Frontal cortex (tissue), 4 donors: Measurements from ENCODE around the gene ZNF697. TPM values are rescaled to one million over a fixed set of nuclear protein-coding genes. Genes with fewer than 3 reads are reported as not detected.
"Not testable (repeated sequence)": the region's sequence is repeated elsewhere in the genome, so short reads cannot be mapped to it uniquely, and the experiment has no call there.

Experiments
- DNase-seq, 2 donors: peaks; one replicate each; pipeline ENCODE4 v3.0.0; 2012; ENCODE audit warnings: low spot score in 2 of 2
- FAIRE-seq: peaks from 2 replicates; lab custom pipeline; 2012; peaks lifted over from hg19 to GRCh38; lab: Jason Lieb, UNC
- total RNA-seq: library from RNA; depleted of rRNA; stranded (reverse); fragments of >200 nt; gene quantifications from one replicate; pipeline ENCODE4 v1.2.3, GENCODE V29; 2014
- donor health status: control.
- donor health status: control.
- donor health status: control.

Gene ZNF697
- total RNA-seq, 1 donor from 2014 or later, result 31.4 TPM

- no peak for DNase-seq
These were observed 14.5 kb downstream of the ZNF697 start for GRCh38 chr1:119633575-119633974.

GRCh38 chr1:119632841-119633240, 15.2 kb downstream of the ZNF697 start:
- FAIRE-seq, result no peak
- DNase-seq, result no peak

More at GRCh38 chr1:119633575-119633974, 14.5 kb downstream of the ZNF697 start:
- no peak for FAIRE-seq

GRCh38 chr1:119632103-119632490, 16.0 kb downstream of the ZNF697 start:
- FAIRE-seq, result no peak
- DNase-seq, result no peak

- FAIRE-seq (no peak), DNase-seq (peak; percentile 73 to 80)
These were observed 16.5 kb downstream of the ZNF697 start for GRCh38 chr1:119631433-119632102.

- FAIRE-seq (no peak), DNase-seq (no peak)
These were observed 17.0 kb downstream of the ZNF697 start for GRCh38 chr1:119631086-119631432.

GRCh38 chr1:119626841-119627240, 21.2 kb downstream of the ZNF697 start:
- FAIRE-seq (no peak), DNase-seq (peak in 1 of 2 donors; percentile 37)

GRCh38 chr1:119626011-119626545, 22.0 kb downstream of the ZNF697 start:
- DNase-seq, result no peak
- no peak for FAIRE-seq

- no peak for FAIRE-seq
These were observed 24.4 kb downstream of the ZNF697 start for GRCh38 chr1:119623678-119624077.

GRCh38 chr1:119623193-119623515, 24.9 kb downstream of the ZNF697 start:
- DNase-seq (no peak), FAIRE-seq (no peak)

More at GRCh38 chr1:119623678-119624077, 24.4 kb downstream of the ZNF697 start:
- no peak for DNase-seq

- FAIRE-seq (no peak), DNase-seq (no peak)
These were observed 25.5 kb downstream of the ZNF697 start for GRCh38 chr1:119622311-119623192.

GRCh38 chr1:119621705-119622104, 26.4 kb downstream of the ZNF697 start:
- FAIRE-seq (no peak), DNase-seq (no peak)

GRCh38 chr1:119617751-119618691, 30.0 kb downstream of the ZNF697 start:
- FAIRE-seq (no peak), DNase-seq (no peak)

GRCh38 chr1:119616748-119617147, 31.3 kb downstream of the ZNF697 start:
- FAIRE-seq, DNase-seq: not testable (repeated sequence)

GRCh38 chr1:119615100-119615499, 33.0 kb downstream of the ZNF697 start:
- DNase-seq, FAIRE-seq: not testable (repeated sequence)

GRCh38 chr1:119613769-119614720, 34.0 kb downstream of the ZNF697 start:
- no peak for FAIRE-seq
- peak in 1 of 2 donors; percentile 61 for DNase-seq

GRCh38 chr1:119611701-119612113, 36.4 kb downstream of the ZNF697 start:
- DNase-seq (peak in 1 of 2 donors; percentile 41), FAIRE-seq (no peak)

GRCh38 chr1:119608816-119609215, 39.2 kb downstream of the ZNF697 start:
- DNase-seq, FAIRE-seq: not testable (repeated sequence)

- DNase-seq, FAIRE-seq: not testable (repeated sequence)
These were observed 40.8 kb downstream of the ZNF697 start for GRCh38 chr1:119607087-119607807.
